Activated CD4-positive, alpha-beta T cell treated with anti-CD3 and anti-CD28 coated beads for 4 hours (primary cell): ENCODE results near the gene IDH3A.

Experiments used
- DNase-seq, 2 donors: peaks; one replicate each; pipeline ENCODE4 v3.0.0-alpha.2; 2020

IDH3A gene

GRCh38 chr15:78149068-78149804 lies at the start of gene IDH3A:
Gene IDH3A (plus strand): TSS chr15:78149362. CDS start chr15:78149404, 42 bp downstream.
- peak; percentile 100 for DNase-seq

- no peak for DNase-seq
These were observed 48.3 kb upstream of the IDH3A start for GRCh38 chr15:78100886-78101285.

- no peak for DNase-seq
These were observed 47.6 kb upstream of the IDH3A start for GRCh38 chr15:78101423-78102105.

- DNase-seq = no peak
These were observed 47.0 kb upstream of the IDH3A start for GRCh38 chr15:78102211-78102610.

GRCh38 chr15:78102741-78103140 lies 46.4 kb upstream of the IDH3A start:
- no peak for DNase-seq

- DNase-seq = peak; percentile 35 to 39
These were observed 45.6 kb upstream of the IDH3A start for GRCh38 chr15:78103406-78104118.

GRCh38 chr15:78104119-78104479 lies 45.1 kb upstream of the IDH3A start:
- no peak for DNase-seq

GRCh38 chr15:78104566-78105475 lies 44.3 kb upstream of the IDH3A start:
- no peak for DNase-seq

GRCh38 chr15:78105476-78106241 lies 43.5 kb upstream of the IDH3A start:
- no peak for DNase-seq

GRCh38 chr15:78107471-78107870 lies 41.7 kb upstream of the IDH3A start:
- no peak for DNase-seq

GRCh38 chr15:78108300-78109084 lies 40.7 kb upstream of the IDH3A start:
- peak; percentile 86 to 89 for DNase-seq

GRCh38 chr15:78109156-78109555 lies 40.0 kb upstream of the IDH3A start:
- no peak for DNase-seq

- no peak for DNase-seq
These were observed 39.1 kb upstream of the IDH3A start for GRCh38 chr15:78110096-78110495.

GRCh38 chr15:78110916-78111475 lies 38.2 kb upstream of the IDH3A start:
- no peak for DNase-seq

- DNase-seq = no peak
These were observed 37.4 kb upstream of the IDH3A start for GRCh38 chr15:78111788-78112187.

GRCh38 chr15:78112551-78112950 lies 36.6 kb upstream of the IDH3A start:
- no peak for DNase-seq

GRCh38 chr15:78120523-78120922 lies 28.6 kb upstream of the IDH3A start:
- no peak for DNase-seq

GRCh38 chr15:78125267-78125666 lies 23.9 kb upstream of the IDH3A start:
- DNase-seq = no peak

GRCh38 chr15:78127882-78128281 lies 21.3 kb upstream of the IDH3A start:
- DNase-seq = no peak

GRCh38 chr15:78129077-78129750 lies 19.9 kb upstream of the IDH3A start:
- DNase-seq = no peak
